GM21390 (cell line): ENCODE data around the gene PCBP4.

Source experiments
- ATAC-seq: cut with Tn5 transposase; IDR thresholded peaks from one replicate; pipeline ENCODE4 v1.9.1; 2021; ENCODE audit not compliant: unreplicated experiment

The PCBP4 gene

DNA sequence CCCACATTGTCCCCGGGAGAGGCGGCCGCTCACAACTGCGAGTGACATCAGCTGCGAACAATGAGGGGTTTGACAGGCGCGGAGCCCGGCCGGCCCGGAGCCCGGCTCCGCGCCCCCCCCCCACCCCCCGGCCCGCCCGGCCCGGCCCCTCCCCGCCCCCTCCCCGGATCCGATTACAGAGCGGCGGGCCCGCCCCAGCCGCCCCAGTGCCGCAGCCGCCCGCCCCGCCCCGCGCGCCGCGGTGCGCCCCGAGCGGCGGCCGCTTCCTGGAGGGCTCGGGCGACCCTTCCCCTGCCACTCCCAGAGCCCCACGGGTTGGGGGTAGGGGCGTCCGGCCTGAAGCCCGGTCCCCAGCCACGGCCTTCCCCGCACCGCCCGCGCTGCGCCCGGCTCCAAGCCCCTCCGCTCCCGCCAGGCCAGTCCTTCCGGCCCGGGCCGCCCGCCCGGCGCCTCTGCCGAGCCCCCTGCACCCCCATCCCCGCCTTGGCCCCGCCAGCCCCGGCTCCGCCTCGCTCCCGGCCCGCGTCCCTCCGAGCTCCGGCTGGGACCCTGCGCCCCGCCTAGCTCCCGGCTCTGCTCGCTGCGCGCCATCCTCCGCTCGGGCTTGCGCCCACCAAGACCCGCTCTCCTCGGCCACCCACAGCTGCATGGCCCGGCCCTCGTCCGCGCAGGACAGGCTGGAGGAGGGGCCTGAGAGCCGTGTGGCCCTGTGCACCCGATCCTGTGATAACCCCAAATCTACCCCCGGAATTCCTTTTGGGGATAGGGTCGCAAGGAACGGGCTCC, at the start of gene PCBP4:
Gene PCBP4, minus strand, starts transcription at position 71 of the 786 bp plus-strand sequence. CDS start 6,214 bp downstream, outside the sequence.
- ATAC-seq = peak; percentile 63

DNA sequence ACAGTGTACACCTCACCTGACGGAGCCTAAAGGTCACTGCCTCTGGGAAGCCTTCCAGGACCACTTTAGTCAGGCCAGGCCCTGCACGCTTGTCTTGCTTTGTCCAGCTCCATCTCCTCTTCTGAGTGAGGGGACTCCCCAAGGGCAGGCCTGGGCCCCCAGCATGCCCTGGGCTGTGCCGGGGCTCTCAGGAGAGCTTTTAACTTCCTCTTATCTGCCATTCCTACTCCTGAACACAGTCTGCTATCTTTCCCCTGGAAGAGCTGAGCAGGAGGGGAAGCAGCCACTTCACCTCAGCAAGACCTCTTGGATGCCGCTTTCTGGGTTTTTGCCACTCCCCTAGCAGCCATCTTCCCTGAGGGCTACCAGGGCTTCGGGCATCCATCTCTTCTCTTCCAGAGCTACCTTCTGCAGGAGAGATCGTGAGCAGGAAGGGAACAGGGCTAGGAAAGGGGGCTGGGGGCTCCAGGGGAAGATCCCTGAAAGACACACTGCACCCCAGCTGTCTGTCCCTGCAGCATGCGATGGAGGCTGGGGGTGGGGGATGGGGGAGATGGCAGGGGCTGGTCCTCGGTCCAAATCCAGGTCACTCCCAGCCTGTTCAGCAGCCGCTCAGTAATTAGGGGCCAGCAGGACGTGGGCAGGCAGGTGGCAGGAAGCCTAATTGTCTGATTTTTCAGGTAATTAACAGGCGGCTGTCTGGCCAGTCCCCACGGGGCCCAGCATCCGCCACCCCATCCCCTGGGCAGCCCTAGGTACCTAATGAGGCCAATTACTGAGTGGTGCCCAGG, 48.4 kb upstream of the PCBP4 start:
- ATAC-seq = no peak

DNA sequence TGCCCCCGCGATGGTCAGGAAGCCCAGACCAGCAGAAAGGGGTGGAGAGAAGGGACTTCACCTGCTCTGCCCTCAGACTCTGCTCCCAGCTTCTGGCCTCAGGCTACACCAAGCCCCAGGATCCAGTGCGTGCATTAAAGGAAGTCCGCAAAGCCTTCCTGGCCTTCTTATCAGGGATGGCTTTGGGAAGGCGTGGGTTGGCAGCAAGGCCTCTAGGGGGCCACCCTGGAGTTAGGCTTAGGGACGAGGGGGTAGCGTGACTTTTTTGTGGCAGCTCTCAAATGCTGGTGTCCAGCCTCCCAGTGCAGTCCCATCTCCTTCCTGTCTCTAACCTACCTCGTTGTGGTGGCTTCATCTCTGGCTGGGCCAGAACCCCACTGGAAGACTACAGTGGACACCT, 47.4 kb upstream of the PCBP4 start:
- no peak for ATAC-seq

DNA sequence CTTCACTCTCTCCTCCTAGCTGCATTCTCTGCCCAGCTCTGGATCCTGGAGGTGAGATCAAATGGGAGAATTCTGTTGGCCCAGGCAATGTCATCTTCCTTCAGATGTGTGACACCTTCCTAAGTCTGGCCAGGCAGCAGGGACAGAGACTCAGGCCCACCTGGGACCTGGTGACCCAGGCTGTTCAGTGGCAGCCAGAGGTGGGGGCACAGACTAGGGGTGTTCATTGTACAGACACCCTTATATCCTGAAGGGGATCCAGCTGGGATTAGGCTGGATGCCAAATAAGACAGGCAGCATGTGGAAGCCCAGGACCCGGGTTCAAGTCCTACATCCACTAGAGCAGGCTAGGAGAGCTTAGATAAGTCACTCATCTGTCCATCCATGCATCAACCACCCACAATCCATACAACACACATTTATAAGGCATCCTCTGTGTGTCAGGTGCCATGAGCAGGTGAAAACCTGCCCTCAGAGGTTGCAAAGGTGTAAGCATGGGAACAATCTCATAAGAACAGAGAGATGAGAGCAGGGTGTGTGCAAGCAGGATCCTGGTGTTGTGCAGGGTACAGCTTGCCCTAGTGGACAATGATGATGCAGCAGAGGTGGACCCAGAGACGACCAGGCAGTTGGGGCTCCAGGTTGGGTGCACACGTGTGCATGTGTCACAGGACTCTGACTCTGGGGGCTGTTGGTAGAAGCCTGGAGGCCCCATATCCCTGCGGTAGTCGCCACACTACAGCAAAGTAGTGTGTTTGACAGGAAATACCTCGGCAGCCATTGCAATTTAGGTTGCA, 46.7 kb upstream of the PCBP4 start:
- ATAC-seq = no peak

DNA sequence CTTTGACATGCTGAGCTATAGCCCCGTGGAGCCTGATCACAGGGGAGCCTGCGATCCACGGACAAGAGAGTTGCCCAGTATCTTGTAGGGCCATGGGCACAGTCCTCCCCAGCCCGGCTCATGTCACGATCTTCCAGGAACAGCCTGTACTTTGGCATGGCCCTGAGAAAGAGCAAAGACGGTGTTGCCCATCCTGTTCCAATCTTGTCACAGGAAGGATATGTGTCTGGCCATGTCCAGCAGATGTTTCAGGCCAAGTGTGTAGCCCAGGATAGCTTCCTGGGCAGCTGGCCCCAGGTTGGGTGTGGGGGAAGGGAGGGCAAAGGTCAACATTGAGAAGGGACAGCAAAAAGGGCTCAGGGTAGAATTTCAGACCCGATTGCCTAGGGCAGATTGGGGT, 45.4 kb upstream of the PCBP4 start:
- ATAC-seq = no peak

DNA sequence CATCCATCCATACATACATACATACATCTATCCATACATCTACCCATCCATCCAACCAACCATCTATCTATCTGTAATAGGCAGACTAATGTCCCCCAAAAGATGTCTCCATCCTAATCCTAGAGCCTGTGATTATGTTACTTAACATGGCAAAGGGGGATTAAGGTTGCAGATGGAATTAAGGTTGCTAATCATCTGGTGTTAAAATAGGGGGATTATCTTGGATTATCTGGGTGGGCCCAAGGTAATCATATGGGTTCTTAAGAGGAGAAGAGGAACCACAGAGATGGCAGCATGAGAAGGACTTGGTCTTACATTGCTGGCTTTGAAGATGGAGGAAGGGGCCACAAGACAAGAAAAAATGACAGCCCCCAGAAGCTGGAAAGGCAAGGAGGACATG, 43.2 kb upstream of the PCBP4 start:
- ATAC-seq = no peak

DNA sequence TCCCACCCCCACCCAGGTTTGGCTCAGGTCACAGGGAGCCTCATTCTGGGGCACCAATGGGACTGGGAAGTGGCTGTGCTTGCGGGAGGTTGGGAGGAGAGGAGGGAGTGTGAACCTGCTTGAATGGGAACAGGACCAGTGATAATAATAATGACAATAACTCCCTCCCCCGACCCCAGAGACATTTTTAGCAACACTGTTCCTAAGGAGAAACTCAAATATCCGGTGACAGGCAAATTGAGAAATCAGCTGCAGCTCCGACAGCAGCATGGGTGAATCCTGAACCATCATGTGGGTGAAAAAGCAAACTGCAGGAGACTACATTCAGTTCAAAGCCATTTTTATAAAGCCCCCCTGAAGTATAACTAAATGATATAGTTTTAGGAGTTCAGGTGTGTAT, 40.0 kb upstream of the PCBP4 start:
- no peak for ATAC-seq

DNA sequence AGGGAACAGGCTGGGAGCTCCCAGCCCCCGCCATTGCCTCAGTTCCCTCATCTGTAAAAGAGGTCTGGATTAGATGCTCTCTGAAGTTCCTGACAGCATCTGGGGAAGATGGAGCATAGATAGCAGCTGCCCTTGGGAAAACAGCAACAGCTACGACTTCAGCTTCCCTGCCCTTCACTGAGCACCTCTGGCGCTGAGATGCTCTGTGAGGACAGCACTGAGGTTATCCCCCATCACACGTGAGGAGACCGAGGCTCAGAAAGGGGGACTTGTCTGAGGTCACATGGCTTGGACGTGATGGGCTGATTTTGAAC, 39.5 kb upstream of the PCBP4 start:
- ATAC-seq = no peak

DNA sequence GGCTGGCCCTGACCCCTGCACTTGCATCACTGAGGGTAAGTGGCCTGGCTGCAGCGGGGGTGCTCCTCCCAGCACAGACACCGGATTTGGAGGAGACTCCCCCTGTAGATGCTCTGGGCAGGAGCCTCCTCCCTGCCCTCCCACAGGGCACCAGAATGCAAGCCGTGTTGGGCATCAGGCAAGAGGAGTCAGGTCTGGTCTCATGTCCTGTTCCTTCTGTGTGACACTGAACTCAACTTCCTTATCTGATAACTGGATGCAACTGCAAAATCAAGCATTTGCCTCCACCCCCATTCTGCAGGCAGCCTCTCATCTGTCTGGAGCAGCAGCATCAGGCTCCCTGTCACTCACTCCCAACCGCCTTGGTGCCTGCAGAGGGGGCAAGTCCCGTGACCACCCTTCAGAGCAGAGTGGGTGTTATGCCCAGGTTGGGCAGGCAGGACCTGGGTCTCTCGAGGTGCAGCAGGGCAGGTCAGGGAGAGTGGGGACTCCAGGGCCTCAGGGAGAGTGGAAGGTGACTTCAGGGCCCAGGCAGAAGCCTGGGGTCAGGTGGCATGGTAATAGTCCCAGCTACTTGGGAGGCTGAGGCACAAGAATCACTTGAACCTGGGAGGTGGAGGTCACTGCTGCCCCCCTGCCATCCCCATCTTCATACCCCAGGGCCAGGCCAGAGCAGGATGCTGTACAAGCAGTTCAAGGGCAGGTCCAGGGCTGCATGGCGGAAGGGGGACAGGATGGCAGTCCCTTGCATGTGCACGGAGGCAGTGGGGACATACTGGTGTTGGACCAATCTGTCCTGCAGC, 39.0 kb upstream of the PCBP4 start:
- no peak for ATAC-seq

DNA sequence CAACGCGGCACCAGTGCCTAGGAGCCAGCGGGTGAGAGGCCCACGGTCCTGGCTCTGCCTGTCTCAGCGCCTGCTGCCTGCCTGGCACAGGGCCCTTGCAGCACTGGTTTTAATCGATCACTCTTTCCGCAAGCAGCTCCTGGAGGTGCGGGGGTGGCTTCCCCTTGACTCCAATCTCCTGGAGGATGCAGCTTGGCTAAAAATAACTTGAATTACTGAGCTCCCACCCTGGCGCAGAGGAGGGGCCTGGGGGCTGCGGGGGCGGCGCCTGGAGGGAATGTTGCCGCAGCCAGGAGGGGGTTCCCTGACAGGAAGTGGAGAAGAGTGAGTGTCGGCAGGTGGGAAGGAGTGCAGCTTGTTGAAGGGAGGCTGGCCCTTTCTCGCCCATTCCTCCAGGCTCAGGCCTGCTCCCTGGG, 38.3 kb upstream of the PCBP4 start:
- ATAC-seq = no peak

DNA sequence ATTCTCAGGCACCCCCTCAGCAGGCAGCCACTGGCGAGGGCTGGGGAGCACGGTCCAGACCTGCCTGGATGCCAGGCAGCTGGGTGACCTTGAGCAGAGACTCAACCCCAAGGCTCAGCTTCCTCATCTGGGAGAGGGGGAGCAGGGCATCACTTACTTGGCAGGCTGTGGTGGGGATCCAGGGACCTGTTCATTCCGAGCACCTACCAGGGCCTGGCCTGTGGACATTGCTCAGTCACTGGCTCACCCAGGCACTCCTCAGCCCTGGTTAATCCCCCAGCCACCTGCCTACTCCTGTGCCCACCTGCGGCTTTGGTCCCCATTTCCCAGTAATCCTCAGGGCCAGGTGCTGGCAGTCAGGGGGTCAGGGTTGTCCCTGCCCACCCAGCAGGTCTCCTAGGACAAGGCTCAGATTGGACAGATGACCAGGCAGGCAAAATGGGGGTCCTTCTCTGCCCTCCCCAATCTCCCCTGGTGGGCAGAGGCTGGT, 37.7 kb upstream of the PCBP4 start:
- ATAC-seq = no peak

DNA sequence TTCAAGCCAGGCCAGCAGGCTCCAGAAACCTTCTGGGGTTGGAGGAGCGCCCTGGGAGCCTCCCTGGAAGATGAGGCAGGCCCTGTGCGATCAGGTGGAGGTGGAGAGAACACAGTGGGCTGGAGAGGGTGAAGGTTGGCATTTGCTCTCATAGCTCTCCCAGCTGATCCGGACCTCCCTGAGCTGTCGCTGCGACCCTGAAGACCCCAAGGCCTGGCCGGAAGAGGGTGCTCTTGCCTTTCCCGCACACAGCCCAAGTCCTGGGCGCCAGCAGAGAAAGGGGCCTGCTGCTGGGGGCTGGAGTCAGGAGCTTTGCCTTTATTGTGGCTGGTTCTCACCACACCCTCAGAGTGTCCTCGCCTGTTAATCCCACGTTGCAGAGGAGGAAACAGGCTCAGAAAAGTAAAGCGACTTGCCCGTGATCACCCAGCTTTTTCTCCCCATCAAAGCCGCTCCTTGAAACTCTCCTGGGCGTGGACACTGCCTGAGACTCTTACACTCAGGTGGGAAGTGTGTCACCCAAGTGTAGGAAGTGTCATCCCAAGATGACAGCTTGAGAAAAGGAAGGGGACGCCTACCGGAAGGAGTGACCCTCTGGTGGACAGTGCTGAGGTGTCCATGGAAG, 37.0 kb upstream of the PCBP4 start:
- ATAC-seq = no peak

DNA sequence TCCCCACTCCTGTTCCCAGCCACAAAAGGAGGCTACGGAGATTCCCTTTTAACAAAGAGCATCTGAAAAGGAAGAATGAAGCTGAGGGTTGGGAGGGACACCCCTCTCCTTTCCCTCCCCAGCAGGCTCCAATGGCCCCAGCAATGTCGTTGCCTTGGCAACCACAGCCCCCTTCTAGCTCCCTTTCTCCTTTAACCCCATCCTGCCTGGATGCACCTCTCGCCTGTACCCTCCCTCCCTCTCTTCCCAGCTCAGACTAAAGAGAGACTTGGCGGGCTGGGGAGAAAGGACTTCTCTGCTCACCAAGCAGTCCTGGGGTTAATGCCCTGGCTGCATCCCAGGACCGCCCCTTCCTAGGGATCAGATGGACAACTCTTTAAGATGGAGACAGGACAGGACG, 35.5 kb upstream of the PCBP4 start:
- no peak for ATAC-seq

DNA sequence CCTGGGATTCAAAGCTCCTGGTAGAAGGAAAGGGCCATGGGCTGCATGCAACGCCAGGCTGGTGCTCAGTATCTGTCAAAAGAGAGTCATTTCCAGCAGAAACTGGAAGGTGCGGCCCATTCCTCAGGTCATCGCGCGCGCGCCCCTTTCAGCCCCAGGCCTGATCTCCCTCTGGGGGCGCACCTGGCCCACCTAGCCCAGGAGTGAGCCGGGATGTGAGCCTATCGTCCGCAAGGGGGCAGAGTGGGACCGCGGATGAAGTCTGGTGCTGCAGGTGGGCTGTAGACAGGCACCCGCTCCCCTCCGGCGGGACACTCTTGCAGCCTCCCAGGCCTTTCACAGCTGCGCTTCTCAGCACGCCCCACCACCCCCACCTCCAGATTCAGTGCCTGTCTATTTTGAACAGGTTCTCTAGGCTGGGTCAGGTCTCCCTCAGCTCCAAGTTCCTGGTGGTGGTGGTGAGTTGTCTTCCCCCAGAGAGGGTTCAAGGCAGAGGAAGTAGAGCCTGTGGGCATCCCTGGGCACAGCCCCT, 34.3 kb upstream of the PCBP4 start:
- ATAC-seq = peak; percentile 83

DNA sequence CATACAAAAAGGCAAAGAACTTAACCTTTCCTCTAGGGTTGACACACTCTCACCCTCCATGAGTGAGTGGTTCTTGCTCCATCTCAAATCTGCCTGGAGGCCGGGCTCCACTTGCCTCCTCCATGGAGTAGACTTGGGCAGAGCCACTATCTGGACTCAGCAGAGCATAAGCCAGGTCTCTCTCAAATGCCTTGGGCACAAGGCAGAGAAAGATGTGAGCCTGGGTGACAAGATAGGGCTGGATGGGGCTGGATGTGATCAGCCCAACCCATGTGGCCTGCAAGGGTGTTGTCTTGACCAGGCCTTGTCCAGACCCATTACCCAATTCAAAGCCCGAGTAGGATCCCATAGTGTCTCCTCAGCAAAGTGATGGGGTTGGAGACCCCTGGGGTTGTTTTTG, 32.6 kb upstream of the PCBP4 start:
- no peak for ATAC-seq

DNA sequence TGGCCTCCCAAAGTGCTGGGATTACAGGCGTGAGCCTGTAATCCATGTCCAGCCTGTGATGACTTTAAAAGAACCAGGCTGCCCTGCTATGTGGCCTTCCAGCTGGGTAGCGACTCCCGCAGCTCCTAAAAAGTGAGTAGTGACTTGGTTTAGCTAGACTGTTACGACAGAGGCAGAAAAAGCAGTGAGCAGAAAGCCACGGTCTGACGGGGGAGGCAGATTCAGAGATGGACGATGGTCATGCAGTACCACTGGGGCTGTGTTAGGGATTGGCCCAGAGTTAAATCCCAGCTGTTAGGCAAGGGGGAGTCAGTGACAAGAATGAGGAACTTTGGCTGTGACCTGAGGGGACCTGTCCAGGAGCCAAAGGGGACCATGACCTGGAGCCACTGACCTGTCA, 31.5 kb upstream of the PCBP4 start:
- ATAC-seq = no peak

DNA sequence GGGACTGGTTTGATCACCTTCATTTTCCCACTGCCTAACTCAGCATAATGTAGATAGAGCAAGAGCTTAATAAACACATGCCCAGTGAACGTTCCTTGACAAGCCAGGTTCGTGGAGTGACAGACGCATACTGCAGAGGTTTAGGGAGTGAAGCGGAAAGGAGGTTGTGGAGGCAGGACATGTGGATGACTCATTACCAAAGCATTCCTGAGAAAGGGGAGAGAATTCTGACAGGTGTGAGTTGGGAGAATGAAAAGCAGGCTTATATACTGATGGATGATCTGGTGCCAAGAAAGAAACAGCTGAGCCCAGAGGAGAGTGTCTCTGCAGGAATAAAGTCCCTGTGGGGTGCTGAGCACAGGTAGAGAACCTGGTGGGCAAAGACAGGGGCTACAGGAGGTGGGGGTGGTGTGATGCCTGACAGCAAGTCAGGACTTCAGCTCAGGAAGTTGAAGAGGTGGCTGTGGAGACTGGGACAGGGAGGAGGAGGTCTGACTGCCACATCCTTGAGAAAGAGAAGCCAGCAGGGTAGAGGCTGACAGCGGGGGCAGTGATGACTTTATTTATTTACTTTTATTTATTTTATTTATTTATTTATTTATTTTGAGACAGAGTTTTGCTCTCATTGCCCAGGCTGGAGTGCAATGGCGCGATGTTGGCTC, 30.8 kb upstream of the PCBP4 start:
- no peak for ATAC-seq

DNA sequence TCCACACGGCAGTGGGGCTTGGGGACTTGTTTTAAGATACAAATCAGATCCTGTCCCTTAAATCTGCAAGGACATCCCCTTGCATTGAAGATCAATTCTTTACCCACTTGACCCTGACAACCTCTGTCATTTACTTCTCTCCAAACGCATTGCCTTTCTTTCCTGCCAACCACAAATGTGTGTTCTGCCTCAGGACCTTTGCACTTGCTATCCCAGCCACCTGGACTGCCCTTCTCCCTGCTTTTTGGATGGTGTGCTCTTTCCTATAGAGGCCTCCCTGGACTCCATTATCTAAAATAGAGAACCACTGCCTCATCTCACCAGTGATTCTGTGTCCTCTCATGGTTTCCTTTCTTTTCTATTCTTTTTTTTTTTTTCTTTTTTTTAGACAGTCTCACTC, 29.9 kb upstream of the PCBP4 start:
- ATAC-seq = no peak

DNA sequence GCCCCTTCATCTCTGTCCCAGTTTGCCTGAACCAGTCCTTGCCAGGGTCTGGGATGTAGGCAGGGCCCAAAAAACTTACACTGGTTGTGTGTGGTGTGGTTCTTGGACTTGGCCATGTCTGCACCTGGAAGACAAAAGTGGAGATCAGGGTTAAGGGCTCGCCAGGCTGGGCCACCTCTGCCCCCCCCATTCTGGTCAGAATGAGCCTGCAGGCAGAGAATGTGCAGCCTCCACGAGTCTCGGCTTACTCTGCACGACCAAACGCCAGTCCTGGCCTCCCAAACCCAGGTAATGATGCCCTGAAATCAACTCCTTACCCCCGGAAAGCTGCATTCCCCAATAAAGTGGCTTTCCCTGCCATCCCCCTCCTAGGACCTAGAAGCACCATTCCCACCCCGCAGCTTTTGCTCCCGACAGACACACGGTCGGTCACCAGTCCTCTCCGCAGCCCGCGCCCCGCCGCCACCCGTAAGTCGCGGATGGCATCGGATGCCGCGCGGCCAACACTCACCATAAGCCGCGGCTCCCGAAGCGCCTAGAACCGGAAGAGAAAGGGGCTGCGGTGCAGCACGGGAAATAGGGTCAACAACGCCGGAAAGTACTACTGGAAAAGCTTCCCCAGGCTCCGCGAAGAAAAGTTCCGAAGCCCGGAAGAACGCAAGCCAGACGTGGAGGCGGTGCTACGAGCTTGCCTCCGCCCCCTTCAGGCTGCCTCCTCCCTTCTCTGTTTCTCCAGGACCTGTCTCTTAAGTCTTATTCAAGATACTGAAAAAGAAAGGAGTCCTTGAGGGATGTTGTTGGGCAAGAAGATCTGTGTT, 28.3 kb upstream of the PCBP4 start, which contains the start of gene RPL29:
Gene RPL29, minus strand, starts transcription at position 550 of the 818 bp plus-strand sequence. Its CDS starts 434 bp downstream, at position 116.
- ATAC-seq = peak; percentile 83
